Measurements from ENCODE around the gene RPS27.
A peak's percentile ranks its signal among the peaks of the same experiment; 100 is the strongest.
"Not testable (repeated sequence)": the region's sequence is repeated elsewhere in the genome, so short reads cannot be mapped to it uniquely, and the experiment has no call there.

RPS27 gene

DNA sequence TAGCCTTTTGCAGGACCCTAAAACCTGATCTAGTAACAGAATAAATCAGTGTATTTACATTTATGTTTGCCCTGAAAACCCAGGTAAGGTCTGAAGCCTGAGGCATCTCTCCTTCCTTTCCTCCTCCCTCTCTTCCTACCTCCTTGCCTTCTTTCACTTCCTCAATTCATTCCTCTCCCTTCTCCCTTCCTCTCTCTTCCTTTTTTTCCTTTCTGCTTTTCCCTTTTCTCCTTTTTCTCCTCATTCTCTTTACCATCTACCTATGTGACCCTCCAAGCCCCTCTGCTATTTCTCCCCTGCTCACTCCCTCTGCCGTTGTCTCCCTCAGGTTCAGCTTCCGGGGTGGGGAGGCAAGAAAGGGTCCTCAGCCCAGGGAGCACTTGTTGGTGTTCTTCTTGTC lies 8.8 kb upstream of the RPS27 start:
- not testable (repeated sequence) for DNase-seq (ENCODE audit: low read depth, low spot score); H3K4me3 ChIP-seq (ENCODE audit: low read length)

DNA sequence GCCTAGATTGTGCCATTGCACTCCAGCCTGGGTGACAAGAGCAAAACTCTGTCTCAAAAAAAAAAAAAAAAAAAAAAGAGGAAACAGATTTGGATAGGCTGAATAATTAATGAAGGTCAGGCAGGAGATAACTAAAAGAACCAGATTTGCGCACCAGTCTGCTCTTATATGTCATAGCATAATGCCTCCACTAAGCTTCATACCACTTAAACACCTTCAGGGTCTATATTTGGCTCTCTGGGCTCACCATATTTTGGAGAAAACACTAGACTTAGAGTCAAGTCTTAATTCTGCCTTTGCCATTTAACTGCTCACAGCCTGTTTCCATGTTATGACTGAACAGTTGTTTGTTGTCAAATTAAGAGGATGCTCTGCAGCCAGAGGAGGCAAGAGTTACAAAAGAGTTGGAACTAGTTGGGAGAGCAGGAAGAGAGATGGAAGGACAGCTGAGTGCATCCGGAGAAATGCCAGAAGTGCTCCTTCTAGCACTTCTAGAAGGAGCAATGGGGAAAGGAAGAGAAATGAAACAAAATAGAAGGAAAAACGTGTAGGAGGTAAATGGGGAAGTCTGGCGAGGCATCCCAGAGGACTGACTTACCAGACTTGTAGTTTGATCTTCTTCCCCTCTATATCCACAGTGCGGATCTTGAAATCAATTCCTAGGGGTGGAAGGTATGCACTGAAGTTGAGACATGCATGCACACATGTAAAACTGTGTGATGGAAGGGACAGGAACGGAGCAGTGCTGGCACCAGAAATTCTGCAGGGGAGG lies 6.3 kb upstream of the RPS27 start:
- DNase-seq (ENCODE audit: low read depth, low spot score): no peak
- H3K4me3 ChIP-seq (ENCODE audit: low read length): no peak overlapping the region

DNA sequence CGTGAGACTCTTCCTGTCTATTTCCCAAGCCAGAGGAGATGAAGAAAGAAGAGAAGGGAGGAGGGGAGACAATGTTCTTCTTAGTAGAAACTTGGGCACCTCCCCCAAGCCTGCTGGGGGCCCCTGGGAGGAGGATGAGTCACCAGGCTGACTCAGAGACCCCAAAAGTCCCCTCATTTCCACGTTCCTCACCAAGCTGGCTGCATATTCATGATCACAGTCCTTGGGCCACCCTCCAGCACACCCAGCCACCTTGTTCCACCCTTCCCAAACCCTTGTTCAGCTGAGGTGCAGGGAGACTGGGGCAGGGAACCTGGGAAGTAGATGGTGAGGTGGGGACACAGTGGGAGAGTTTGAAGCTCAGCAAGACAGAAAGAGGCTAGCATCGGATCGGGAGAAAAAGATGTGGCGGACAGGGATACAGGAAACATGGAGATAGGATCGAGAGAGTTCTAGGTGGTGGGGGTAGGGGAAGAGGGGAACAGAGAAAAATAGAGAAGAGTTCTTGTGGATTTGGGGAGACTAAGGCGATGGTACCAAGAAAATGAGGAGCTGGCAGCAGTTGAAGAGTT lies 5.1 kb upstream of the RPS27 start:
- DNase-seq (ENCODE audit: low read depth, low spot score): no peak
- no peak overlapping the region for H3K4me3 ChIP-seq (ENCODE audit: low read length)

DNA sequence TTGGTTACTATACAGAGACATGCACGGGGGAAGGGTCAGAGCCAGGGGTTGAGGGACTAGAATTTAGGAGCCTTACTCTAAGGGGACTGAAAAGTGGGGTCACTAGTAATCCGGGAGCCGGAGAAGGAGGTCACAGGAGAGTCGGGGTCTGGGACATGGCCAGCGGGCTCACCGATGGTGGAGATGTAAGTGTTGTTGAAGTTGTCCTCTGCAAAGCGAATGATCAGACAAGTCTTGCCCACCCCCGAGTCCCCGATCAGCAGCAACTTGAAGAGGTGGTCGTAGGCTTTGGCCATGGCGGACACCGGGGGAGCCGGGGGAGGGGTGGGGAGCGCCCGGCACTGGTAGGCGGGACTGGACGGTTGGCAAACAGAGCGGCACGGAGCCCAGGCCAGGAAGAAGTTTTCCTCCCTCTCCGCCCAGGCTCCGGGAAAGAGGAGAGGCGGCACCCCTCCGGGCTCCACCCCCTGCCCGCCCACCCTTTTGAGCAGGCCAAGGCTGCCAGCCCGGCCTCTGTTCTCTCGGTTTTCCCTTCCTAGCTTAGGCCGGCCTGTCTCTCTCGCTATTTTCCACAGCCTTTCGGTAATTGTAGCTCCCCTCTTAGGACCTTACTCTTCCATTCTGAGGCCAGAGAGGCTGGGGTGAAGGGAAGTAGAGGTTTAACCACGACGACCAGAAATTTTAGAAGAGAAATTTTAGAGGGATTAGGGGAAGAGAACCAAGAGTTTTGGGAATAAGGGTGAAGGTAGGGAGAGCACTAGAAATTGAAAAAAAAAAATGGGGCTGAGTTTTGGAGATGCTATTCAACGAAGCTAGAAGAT lies 4.4 kb upstream of the RPS27 start, which contains the start of gene RAB13:
TSS of gene RAB13 (minus strand) at position 399 of the 821 bp plus-strand sequence. CDS start at position 296, 103 bp downstream.
- no peak for DNase-seq (ENCODE audit: low read depth, low spot score)

DNA sequence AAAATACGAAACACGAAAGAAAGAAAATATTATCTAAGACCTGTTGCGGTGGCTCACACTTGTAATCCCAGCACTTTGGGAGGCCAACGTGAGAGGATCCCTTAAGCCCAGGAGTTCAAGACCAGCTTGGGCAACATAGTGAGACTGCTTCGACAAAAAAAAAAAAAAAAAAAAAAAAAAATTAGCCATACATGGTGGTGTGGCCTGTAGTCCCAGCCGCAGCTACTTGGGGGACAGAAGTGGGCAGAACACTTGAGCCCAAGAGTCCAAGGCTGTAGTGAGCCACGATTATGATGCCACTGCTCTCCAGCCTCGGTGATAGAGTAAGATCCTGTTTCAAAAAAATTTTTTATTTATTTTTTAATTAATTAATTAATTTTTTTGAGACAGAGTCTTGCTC lies 2.9 kb upstream of the RPS27 start:
- no peak overlapping the region for H3K4me3 ChIP-seq (ENCODE audit: low read length)
- DNase-seq (ENCODE audit: low read depth, low spot score): no peak

More for the DNA sequence above, 4.4 kb upstream of the RPS27 start, which contains the start of gene RAB13:
- peak within 1 kb of the TSS; percentile 20 for H3K4me3 ChIP-seq (ENCODE audit: low read length)

DNA sequence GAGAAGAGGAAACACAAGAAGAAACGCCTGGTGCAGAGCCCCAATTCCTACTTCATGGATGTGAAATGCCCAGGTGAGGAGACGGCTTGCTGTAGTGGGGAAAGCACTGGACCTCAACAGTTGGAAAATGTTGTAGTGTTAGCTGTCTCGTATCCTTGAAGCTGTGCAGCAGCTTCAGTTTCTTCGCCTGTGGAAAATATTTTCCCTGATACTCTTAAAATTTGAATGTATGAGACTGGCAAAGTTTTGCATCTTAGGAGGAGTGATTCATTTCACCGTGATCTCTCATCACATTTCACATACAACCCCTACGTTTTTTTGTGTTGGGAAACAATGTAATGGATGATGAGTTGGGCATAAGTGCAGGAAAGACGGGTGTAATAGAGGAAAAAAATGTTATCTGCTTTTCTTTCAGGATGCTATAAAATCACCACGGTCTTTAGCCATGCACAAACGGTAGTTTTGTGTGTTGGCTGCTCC lies 629 bp downstream of the RPS27 start:
- DNase-seq (ENCODE audit: low read depth, low spot score): no peak

DNA sequence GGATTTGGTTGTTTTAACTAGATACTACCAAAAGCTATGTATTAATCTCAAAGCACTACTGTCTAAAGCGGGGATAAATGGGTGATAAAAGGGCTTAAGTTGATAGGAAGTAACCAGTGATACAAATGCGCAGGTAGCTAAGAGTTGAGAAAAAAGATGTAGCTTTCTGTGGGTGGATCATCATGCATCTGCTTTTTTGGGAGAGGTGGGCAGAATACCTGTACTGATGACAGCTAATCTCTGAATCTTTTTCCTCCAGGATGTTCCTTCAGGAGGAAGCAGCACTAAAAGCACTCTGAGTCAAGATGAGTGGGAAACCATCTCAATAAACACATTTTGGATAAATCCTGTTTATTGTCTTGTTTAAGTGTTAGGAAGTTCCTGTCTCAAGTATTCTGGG lies 1.2 kb downstream of the RPS27 start:
- no peak for DNase-seq (ENCODE audit: low read depth, low spot score)
- peak overlapping the region; percentile 96 for H3K4me3 ChIP-seq (ENCODE audit: low read length)

More for the DNA sequence above, 629 bp downstream of the RPS27 start:
- peak overlapping the region; percentile 96 for H3K4me3 ChIP-seq (ENCODE audit: low read length)

DNA sequence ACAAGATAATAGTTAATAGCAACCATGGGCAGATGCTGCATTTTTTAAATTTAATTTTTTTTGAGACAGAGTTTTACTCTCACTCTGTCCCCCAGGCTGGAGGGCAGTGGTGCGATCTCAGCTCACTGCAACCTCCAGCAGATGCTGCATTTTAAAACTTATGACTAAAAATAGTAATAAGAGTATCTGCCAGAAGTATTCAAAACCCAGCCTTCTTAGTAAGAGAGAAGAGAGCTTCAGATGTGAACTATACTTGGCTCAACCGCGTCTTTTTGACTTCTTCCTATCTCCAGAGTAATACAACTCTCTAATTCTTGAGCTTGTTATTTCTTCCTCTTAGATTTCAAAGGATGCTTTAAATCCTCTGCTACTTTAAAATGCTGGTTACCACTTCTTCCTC lies 4.6 kb downstream of the RPS27 start:
- no peak overlapping the region for H3K4me3 ChIP-seq (ENCODE audit: low read length)
- no peak for DNase-seq (ENCODE audit: low read depth, low spot score)

DNA sequence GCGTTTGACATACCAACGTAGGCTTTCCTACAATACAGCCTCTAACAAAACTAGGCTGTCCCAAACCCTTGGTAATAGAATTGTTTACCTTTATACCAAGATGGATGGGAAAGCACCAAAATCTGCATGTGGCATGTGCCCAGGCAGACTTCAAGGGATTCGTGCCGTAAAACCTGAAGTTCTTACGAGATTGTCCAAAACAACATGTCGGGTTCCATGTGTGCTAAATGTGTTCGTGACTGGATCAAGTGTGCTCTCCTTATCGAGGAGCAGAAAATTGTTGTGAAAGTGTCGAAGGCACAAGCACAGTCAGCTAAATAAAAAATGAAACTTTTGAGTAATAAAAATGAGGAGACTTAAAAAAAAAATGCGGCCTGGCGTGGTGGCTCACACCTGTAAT lies 5.1 kb downstream of the RPS27 start:
- no peak overlapping the region for H3K4me3 ChIP-seq (ENCODE audit: low read length)
- no peak for DNase-seq (ENCODE audit: low read depth, low spot score)

DNA sequence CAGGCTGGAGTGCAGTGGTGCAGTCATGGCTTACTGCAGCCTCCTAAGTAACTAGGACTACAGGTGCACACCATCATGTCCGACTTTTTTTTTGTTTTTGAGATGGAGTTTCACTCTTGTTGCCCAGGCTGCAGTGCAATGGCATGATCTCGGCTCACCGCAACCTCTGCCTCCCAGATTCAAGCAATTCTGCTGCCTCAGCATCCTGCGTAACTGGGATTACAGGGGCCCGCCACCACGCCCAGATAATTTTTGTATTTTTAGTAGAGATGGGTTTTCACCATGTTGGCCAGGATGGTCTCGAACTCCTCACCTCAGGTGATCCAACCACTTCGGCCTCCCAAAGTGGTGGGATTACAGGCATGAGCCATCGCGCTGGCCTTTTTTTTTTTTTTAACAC lies 6.3 kb downstream of the RPS27 start:
- not testable (repeated sequence) for H3K4me3 ChIP-seq (ENCODE audit: low read length); DNase-seq (ENCODE audit: low read depth, low spot score)

DNA sequence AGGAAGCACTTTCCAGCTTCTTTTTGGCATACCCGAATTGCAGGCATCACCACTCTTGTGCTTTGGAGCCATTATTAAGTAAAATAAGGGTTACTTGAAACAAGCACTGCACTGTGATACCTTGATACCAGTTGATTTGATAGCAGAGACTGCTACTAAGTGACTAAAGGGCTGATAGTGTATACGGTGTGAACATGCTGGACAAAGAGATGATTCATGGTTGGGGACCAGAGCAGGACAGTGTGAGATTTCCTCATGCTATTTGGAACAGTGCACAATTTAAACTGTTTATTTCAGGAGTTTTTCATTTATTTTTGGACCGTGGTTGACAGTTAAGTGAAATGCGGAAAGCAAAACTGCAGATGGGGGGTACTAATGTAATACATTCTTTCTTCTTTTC lies 9.9 kb downstream of the RPS27 start:
- no peak for DNase-seq (ENCODE audit: low read depth, low spot score)
- H3K4me3 ChIP-seq (ENCODE audit: low read length): no peak overlapping the region

DNA sequence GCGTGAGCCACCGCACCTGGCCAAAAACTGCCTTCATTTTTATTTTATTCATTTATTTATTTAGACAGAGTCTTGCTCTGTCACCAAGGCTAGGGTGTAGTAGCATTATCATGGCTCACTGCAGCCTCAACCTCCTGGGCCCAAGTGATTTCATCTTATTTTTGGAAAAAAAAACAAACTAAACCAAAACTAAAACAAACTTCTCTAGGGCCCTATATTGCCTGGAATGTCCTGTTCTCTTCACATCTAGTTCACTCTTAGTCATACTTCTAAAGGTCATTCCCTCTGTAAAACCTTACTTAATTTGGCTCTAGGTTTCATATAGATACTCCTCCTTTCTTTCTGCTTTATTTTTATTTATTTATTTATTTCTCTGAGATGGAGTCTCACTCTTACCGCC lies 15.6 kb downstream of the RPS27 start:
- no peak for DNase-seq (ENCODE audit: low read depth, low spot score)
- no peak overlapping the region for H3K4me3 ChIP-seq (ENCODE audit: low read length)

DNA sequence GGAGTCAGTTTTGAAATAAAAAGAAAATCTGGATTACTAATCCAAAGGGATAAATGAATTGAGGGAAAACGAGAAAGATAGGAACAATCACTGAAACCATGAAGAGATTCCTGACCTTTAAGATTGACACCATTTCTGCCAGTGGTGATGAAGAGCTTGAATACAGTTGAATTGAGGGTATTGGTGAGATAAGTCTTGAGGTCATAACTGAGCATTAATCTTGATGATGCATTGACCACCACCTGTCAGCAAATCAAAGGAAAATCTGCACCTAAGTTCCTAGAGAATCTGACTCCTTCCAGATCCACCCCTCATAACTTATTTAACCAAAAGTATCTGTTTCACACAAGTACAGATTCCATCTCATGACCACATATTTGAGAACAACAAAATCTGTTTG lies 21.6 kb downstream of the RPS27 start:
- DNase-seq (ENCODE audit: low read depth, low spot score): no peak
- H3K4me3 ChIP-seq (ENCODE audit: low read length): no peak overlapping the region

DNA sequence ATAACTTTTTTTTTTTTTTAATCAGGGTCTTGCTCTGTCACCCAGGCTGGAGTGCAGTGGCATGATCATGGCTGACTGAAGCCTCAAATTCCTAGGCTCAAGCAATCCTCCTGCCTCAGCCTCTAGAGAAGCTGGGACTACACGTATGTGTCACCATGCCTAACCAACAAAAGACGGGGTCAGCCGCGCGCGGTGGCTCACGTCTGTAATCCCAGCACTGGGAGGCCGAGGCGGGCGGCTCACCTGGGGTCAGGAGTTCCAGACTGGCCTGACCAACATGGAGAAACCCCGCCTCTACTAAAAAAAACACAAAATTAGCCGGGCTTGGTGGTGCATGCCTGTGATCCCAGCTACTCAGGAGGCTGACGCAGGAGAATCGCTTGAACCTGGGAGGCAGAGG lies 22.0 kb downstream of the RPS27 start:
- H3K4me3 ChIP-seq (ENCODE audit: low read length); DNase-seq (ENCODE audit: low read depth, low spot score): not testable (repeated sequence)

DNA sequence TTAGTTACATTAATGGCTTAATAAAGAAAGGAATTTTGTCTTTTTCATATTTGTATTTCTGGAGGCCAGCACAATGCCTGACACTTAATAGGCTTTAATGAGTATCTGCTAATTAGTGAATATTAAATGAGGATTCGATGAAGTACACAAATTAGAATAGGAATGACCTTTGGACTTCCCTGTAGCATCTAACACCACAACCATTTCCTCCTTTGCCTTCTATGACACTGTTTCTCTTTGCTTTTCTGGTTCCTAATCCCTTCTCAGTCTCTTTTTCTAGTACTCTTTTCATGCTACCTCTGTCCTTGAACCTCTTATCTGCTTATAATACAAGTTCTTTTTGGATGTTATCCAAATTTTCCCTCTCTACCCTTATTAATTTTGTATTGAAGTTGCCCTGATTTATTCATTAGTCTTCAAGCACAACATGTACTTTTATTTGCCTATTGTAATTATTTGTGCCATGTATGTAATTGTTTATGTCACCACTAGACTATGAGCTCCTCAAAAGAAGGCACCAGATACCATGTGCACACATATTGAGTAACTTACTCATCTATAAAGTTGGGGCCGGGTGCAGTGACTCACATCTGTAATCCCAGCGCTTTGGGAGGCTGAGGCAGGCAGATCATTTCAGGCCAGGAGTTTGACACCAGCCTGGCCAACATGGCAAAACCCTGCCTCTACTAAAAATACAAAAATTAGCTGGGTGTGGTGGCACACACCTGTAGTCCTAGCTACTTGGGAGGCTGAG lies 23.8 kb downstream of the RPS27 start:
- H3K4me3 ChIP-seq (ENCODE audit: low read length): no peak overlapping the region
- DNase-seq (ENCODE audit: low read depth, low spot score): no peak

DNA sequence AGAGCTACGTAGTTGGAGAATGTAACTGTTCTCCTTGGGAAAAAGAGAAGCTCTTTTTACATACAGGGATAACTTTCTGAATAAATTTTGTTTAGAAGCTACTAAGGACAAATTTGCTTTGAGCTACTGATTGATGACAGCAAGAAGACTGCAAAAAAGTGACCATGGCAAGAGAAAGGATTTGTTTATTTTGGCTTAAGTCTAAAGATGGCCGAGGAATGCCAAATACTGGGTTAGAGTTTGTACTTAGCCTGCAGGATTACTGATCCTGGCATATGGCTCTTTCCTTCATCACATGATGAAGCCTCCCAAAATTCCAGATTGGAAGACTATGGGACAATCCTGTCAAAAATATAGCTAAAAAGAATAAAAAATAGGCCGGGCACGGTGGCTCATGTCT lies 28.7 kb downstream of the RPS27 start:
- DNase-seq (ENCODE audit: low read depth, low spot score): no peak
- H3K4me3 ChIP-seq (ENCODE audit: low read length): no peak overlapping the region

DNA sequence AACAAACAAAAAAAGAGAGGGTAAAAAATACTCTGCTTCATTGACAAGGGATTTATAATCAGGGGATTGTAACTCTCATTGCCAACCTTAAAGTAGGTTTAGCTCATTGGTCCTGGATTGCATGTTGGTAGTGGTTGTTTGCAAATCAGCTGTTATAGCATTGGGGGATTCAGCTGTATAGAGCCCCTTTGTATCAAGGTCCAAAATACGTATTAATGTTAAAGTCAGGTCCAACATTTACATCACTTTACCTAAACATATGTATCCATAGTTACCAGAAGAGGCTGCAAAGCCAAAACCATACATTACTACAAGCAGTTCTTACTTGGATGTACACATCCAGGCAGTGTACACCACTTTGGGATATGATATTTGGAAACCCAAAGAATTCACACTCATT lies 29.4 kb downstream of the RPS27 start:
- no peak for DNase-seq (ENCODE audit: low read depth, low spot score)
- H3K4me3 ChIP-seq (ENCODE audit: low read length): no peak overlapping the region

DNA sequence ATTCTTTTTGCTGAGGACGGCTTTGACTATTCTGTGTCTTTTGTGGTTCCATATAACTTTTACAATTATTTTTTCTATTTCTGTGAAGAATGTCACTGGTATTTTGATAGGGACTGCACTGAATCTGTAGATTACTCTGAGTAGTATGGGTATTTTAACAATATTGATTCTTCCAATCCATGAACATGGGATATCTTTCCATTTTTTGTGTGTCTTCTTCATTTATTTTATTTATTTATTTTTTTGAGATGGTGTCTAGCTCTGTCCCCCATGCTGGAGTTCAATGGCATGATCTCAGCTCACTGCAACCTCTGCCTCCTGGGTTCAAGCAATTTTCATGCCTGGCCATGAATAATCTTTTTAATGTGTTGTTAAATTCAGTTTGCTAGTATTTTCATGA lies 43.1 kb downstream of the RPS27 start:
- not testable (repeated sequence) for H3K4me3 ChIP-seq (ENCODE audit: low read length); DNase-seq (ENCODE audit: low read depth, low spot score)

Measured in Jurkat, Clone E6-1 (cell line).